Type B pancreatic cell (in vitro differentiated cells): ENCODE results near the gene PRDX5. TPM values are rescaled to one million over a fixed set of nuclear protein-coding genes. Genes with fewer than 3 reads are reported as not detected.

Experiments used
- DNase-seq: peaks from one replicate; pipeline ENCODE4 v3.0.0; 2021; ENCODE audit warnings: mixed read lengths; ENCODE audit not compliant: unreplicated experiment; ENCODE audit errors: extremely low spot score
- H3K27ac Mint-ChIP-seq: 2 replicates; pipeline ENCODE4 v1.8.0; 2021; ENCODE audit warnings: mild to moderate bottlenecking, mixed read lengths
- H3K27me3 Mint-ChIP-seq: 2 replicates; pipeline ENCODE4 v1.8.0; 2021; ENCODE audit warnings: mixed read lengths
- H3K36me3 Mint-ChIP-seq: 2 replicates; pipeline ENCODE4 v1.8.0; 2021; ENCODE audit warnings: mixed read lengths
- H3K4me1 Mint-ChIP-seq: one replicate; pipeline ENCODE4 v1.8.0; 2021; ENCODE audit warnings: mixed read lengths; ENCODE audit not compliant: unreplicated experiment
- H3K4me3 Mint-ChIP-seq: 2 replicates; pipeline ENCODE4 v1.8.0; 2021; ENCODE audit warnings: mild to moderate bottlenecking, mixed read lengths
- H3K9me3 Mint-ChIP-seq: 2 replicates; pipeline ENCODE4 v1.8.0; 2021; ENCODE audit warnings: mixed read lengths
- CTCF ChIP-seq: fragments of 200-600 bp; sonication (generic); conservative IDR thresholded peaks from 2 replicates; pipeline ENCODE4 v1.5.0; 2021; ENCODE audit warnings: antibody characterized with exemption, mild to moderate bottlenecking
- total RNA-seq: library from RNA; stranded (reverse); gene quantifications from 2 replicates; pipeline ENCODE4 v1.2.1, GENCODE V29; 2021; ENCODE audit warnings: low replicate concordance

Gene PRDX5
- total RNA-seq, 1 donor from 2014 or later: 166 TPM

- H3K4me3 Mint-ChIP-seq: peak overlapping the region; percentile 91
- no peak for TF ChIP-seq CTCF
- no peaks in the 10 kb centered on the region for H3K27me3 Mint-ChIP-seq
- peak overlapping the region; percentile 59 for H3K27ac Mint-ChIP-seq
- no peak for DNase-seq
- H3K36me3 Mint-ChIP-seq: peaks cover 12% of the 10 kb centered on the region
- H3K9me3 Mint-ChIP-seq: no peaks in the 10 kb centered on the region
- peaks cover 16% of the 10 kb centered on the region for H3K4me1 Mint-ChIP-seq
Measured at GRCh38 chr11:64359712-64360445, 42.0 kb downstream of the PRDX5 start.

- no peak for DNase-seq
- Mint-ChIP-seq H3K9me3 (no peaks in the 10 kb centered on the region), H3K4me3 (peak overlapping the region; percentile 91), H3K36me3 (peaks cover 12% of the 10 kb centered on the region), H3K4me1 (peaks cover 16% of the 10 kb centered on the region), H3K27me3 (no peaks in the 10 kb centered on the region), H3K27ac (peak overlapping the region; percentile 21)
- TF ChIP-seq CTCF: no peak
Measured at GRCh38 chr11:64360448-64360921, 42.6 kb downstream of the PRDX5 start.

- no peak for DNase-seq
- peaks cover 17% of the 10 kb centered on the region for H3K4me1 Mint-ChIP-seq
- peaks cover 16% of the 10 kb centered on the region for H3K36me3 Mint-ChIP-seq
- H3K4me3 Mint-ChIP-seq: peak overlapping the region; percentile 91
- no peak for TF ChIP-seq CTCF
- no peak overlapping the region for H3K27ac Mint-ChIP-seq
- no peaks in the 10 kb centered on the region for H3K27me3 Mint-ChIP-seq
- peaks cover 3% of the 10 kb centered on the region for H3K9me3 Mint-ChIP-seq
Measured at GRCh38 chr11:64361659-64362058, 43.7 kb downstream of the PRDX5 start.

GRCh38 chr11:64362339-64362738 lies 44.4 kb downstream of the PRDX5 start:
- Mint-ChIP-seq H3K27me3 (no peaks in the 10 kb centered on the region), H3K9me3 (peaks cover 6% of the 10 kb centered on the region), H3K4me3 (no peak overlapping the region), H3K27ac (no peak overlapping the region), H3K36me3 (peaks cover 18% of the 10 kb centered on the region), H3K4me1 (peaks cover 17% of the 10 kb centered on the region)
- DNase-seq: no peak
- TF ChIP-seq CTCF: no peak

- no peak for TF ChIP-seq CTCF
- H3K27me3 Mint-ChIP-seq: no peaks in the 10 kb centered on the region
- H3K9me3 Mint-ChIP-seq: peaks cover 6% of the 10 kb centered on the region
- H3K36me3 Mint-ChIP-seq: peaks cover 18% of the 10 kb centered on the region
- no peak overlapping the region for H3K4me3 Mint-ChIP-seq
- H3K4me1 Mint-ChIP-seq: peaks cover 10% of the 10 kb centered on the region
- no peak overlapping the region for H3K27ac Mint-ChIP-seq
- no peak for DNase-seq
Measured at GRCh38 chr11:64364435-64364834, 46.5 kb downstream of the PRDX5 start.
